K562 (cell line): ENCODE data around the gene TBC1D12. TPM values are rescaled to one million over a fixed set of nuclear protein-coding genes. Genes with fewer than 3 reads are reported as not detected.

Source experiments
- ATAC-seq: fragments of 200-7000 bp; cut with Tn5 transposase; 3 replicates; pipeline ENCODE4 v1.9.1; 2020; ENCODE audit warnings: moderate library complexity
- BruUV-seq: library from RNA; stranded (reverse); fragments of 400-500 nt; replicated peaks from 2 replicates; lab custom pipeline; 2021; lab: Mats Ljungman, UMichigan
- CTCF ChIA-PET: fragments of 300-600 bp; formaldehyde crosslinking; extraction: SDS; loops from one replicate; lab custom pipeline; 2021; ENCODE audit warnings: low intra/inter-chr PET ratio; lab: Yijun Ruan, JAX
- POLR2A ChIA-PET: fragments of 300-600, 350-650 bp; sonication (Branson Sonifier 250); formaldehyde crosslinking; extraction: SDS; loops from one replicate; lab custom pipeline; 2021; ENCODE audit warnings: antibody characterized with exemption, inconsistent platforms; lab: Yijun Ruan, JAX
- DNase-seq, 4 experiments: peaks; one replicate each; pipeline versions ENCODE4 v3.0.0 to v3.0.0-alpha.2; 2011 to 2018; ENCODE audit warnings: low spot score in 3 of 4, mixed read lengths in 3 of 4; ENCODE audit errors: extremely low read depth in 1 of 4
- FAIRE-seq: peaks from 2 replicates; lab custom pipeline; 2011; peaks lifted over from hg19 to GRCh38; lab: Jason Lieb, UNC
- H2AFZ ChIP-seq: 2 replicates; pipeline ENCODE4 v1.6.0; 2011; ENCODE audit warnings: low read depth, low read length, control low read depth, inconsistent platforms
- H3K27ac ChIP-seq: fragments of 200-600 bp; 3 replicates; pipeline ENCODE4 v1.8.0; 2011; ENCODE audit warnings: low read depth, mild to moderate bottlenecking, control low read depth, inconsistent platforms, low read length, moderate library complexity, mixed read lengths; ENCODE audit errors: extremely low read depth
- H3K27me3 ChIP-seq, 2 experiments: fragments of 300-600 bp in 1 of 2; 2 replicates in 1 of 2; 3 replicates in 1 of 2; pipeline versions ENCODE4 v1.6.0 to v1.8.0; 2011; ENCODE audit warnings: inconsistent platforms in 2 of 2, low read length in 2 of 2, mild to moderate bottlenecking in 1 of 2, mixed read lengths in 1 of 2, moderate library complexity in 1 of 2; ENCODE audit not compliant: control insufficient read depth in 2 of 2, insufficient read depth in 2 of 2
- H3K36me3 ChIP-seq: fragments of 300-600 bp; 3 replicates; pipeline ENCODE4 v1.8.0; 2011; ENCODE audit warnings: mild to moderate bottlenecking, low read length, inconsistent platforms; ENCODE audit not compliant: control insufficient read depth, insufficient read depth
- H3K4me1 ChIP-seq, 2 experiments: fragments of 200-600 bp in 1 of 2; replicated peaks in 1 of 2; 2 replicates in 1 of 2; 3 replicates in 1 of 2; pipeline versions ENCODE4 v1.5.1 to v1.8.0; 2011; ENCODE audit warnings: inconsistent platforms in 2 of 2, low read length in 2 of 2, mild to moderate bottlenecking in 1 of 2, mixed read lengths in 1 of 2, moderate library complexity in 1 of 2; ENCODE audit not compliant: control insufficient read depth in 2 of 2, insufficient read depth in 2 of 2
- H3K4me2 ChIP-seq: 2 replicates; pipeline ENCODE4 v1.6.1; 2011; ENCODE audit warnings: low read length, control low read depth, inconsistent platforms, mixed read lengths; ENCODE audit not compliant: insufficient read depth
- H3K4me3 ChIP-seq: fragments of 200-600 bp; sonication (generic), shearing (Covaris generic); 2 replicates; pipeline ENCODE4 v1.5.1; 2016; ENCODE audit warnings: control low read depth, inconsistent platforms
- H3K79me2 ChIP-seq: fragments of 200-600 bp; 3 replicates; pipeline ENCODE4 v1.8.0; 2011; ENCODE audit warnings: low read length, inconsistent platforms; ENCODE audit not compliant: control insufficient read depth, insufficient read depth
- H3K9ac ChIP-seq, 2 experiments: 2 replicates each; pipeline versions ENCODE4 v1.6.0 to v1.6.1; 2011; ENCODE audit warnings: low read depth in 2 of 2, low read length in 2 of 2, control low read depth in 1 of 2, inconsistent platforms in 1 of 2, mild to moderate bottlenecking in 1 of 2, mixed read lengths in 1 of 2; ENCODE audit not compliant: insufficient read depth in 1 of 2
- H3K9me1 ChIP-seq: one replicate; pipeline ENCODE4 v1.6.0; 2011; ENCODE audit warnings: inconsistent platforms, mild to moderate bottlenecking, low read length, moderate library complexity; ENCODE audit not compliant: control insufficient read depth, insufficient read depth
- H3K9me3 ChIP-seq: replicated peaks from 2 replicates; pipeline ENCODE4 v1.5.1; 2011; ENCODE audit warnings: low read depth, low read length, inconsistent platforms; ENCODE audit not compliant: control insufficient read depth, insufficient read depth
- H4K20me1 ChIP-seq: replicated peaks from 2 replicates; pipeline ENCODE4 v1.6.1; 2011; ENCODE audit warnings: low read length, inconsistent platforms, mixed read lengths; ENCODE audit not compliant: control insufficient read depth, insufficient read depth
- CC2D1A ChIP-seq: fragments of 450-650 bp; IDR thresholded peaks from 2 replicates; pipeline ENCODE4 v1.6.1; 2017; ENCODE audit warnings: mild to moderate bottlenecking
- HNRNPLL ChIP-seq: fragments of 200-400 bp; formaldehyde crosslinking; IDR thresholded peaks from 2 replicates; pipeline ENCODE4 v1.6.1; 2017; ENCODE audit warnings: low read length, low read depth, mild to moderate bottlenecking; ENCODE audit not compliant: poor library complexity, severe bottlenecking
- KDM5B ChIP-seq: fragments of 200-600 bp; sonication (generic); IDR thresholded peaks from 2 replicates; pipeline ENCODE4 v1.6.1; 2012; ENCODE audit warnings: low read depth, mild to moderate bottlenecking, moderate library complexity, low read length, control low read depth, inconsistent platforms; ENCODE audit not compliant: insufficient replicate concordance
- KLF13 ChIP-seq: fragments of 450-650 bp; IDR thresholded peaks from 2 replicates; pipeline ENCODE4 v1.6.1; 2016; ENCODE audit warnings: missing genetic modification characterization, low read depth, mild to moderate bottlenecking, missing compliant biosample characterization, moderate library complexity, borderline replicate concordance
- MYNN ChIP-seq, 2 experiments: sonication (generic); formaldehyde crosslinking in 1 of 2; IDR thresholded peaks; 2 replicates each; pipeline versions ENCODE4 v1.5.0 to v1.6.1; 2016 to 2020; ENCODE audit warnings: antibody characterized with exemption in 1 of 2, missing genetic modification reagents in 1 of 2
- NFXL1 ChIP-seq: fragments of 450-650 bp; formaldehyde crosslinking; IDR thresholded peaks from 2 replicates; pipeline ENCODE4 v1.4.0; 2021; ENCODE audit warnings: mild to moderate bottlenecking
- PCBP2 ChIP-seq: fragments of 200-400 bp; formaldehyde crosslinking; IDR thresholded peaks from 2 replicates; pipeline ENCODE4 v1.6.1; 2018; ENCODE audit warnings: low read length, low read depth, mild to moderate bottlenecking, moderate library complexity; ENCODE audit not compliant: poor library complexity, severe bottlenecking
- POLR2B ChIP-seq: fragments of 450-650 bp; IDR thresholded peaks from 2 replicates; pipeline ENCODE4 v1.6.1; 2018; ENCODE audit warnings: low read depth; ENCODE audit not compliant: partially characterized antibody
- POLR2H ChIP-seq: IDR thresholded peaks from 2 replicates; pipeline ENCODE4 v1.6.1; 2016; ENCODE audit warnings: missing genetic modification characterization, low read depth, mild to moderate bottlenecking, control low read depth, missing compliant biosample characterization, moderate library complexity
- RFX1 ChIP-seq: fragments of 450-650 bp; IDR thresholded peaks from 2 replicates; pipeline ENCODE4 v1.6.1; 2016; ENCODE audit warnings: mild to moderate bottlenecking, moderate library complexity
- SMAD2 ChIP-seq: fragments of 150-350 bp; IDR thresholded peaks from 2 replicates; pipeline ENCODE4 v1.6.1; 2014; ENCODE audit warnings: low read depth, mild to moderate bottlenecking, low read length
- SRSF1 ChIP-seq: fragments of 200-400 bp; formaldehyde crosslinking; IDR thresholded peaks from 2 replicates; pipeline ENCODE4 v1.6.1; 2017; ENCODE audit warnings: mild to moderate bottlenecking, low read depth, low read length, moderate library complexity
- SRSF3 ChIP-seq: fragments of 200-400 bp; formaldehyde crosslinking; IDR thresholded peaks from 2 replicates; pipeline ENCODE4 v1.6.1; 2016; ENCODE audit warnings: mild to moderate bottlenecking, low read length, moderate library complexity; ENCODE audit not compliant: insufficient read depth
- WGBS: fragments of 100-300 bp; shearing (Covaris generic); methylation state at CpG from one replicate; pipeline ENCODE4 v1.1.6; 2016; ENCODE audit warnings: low coverage, mixed read lengths; ENCODE audit not compliant: insufficient coverage; ENCODE audit errors: missing lambda C conversion rate; 5-methylcytosine and 5-hydroxymethylcytosine counted together
- in situ Hi-C: fragments of 300-500 bp; cut with MboI; formaldehyde crosslinking; loops from 4 replicates; pipeline ENCODE4 v1.15.0; 2018; ENCODE audit warnings: inconsistent platforms, mixed read lengths
- intact Hi-C: fragments of 100-400 bp; cut with micrococcal nuclease; formaldehyde crosslinking; loops from 2 replicates; pipeline ENCODE4 v1.14.2; 2022
- polyA plus RNA-seq, 8 experiments: library from polyadenylated mRNA; depleted of rRNA in 4 of 8; stranded (reverse) in 5 of 8; unstranded in 3 of 8; fragments of >200 nt; fragmentation: Nextera tagmentation in 2 of 8; fragmentation: Illumina TruSeq in 1 of 8; extraction: Ambion mirVana in 2 of 8; extraction: Trizol in 1 of 8; gene quantifications; 2 replicates each; pipeline versions ENCODE4 v1.2.1 to v1.2.3, GENCODE V29; 2011 to 2014; ENCODE audit warnings: inconsistent platforms in 1 of 8, missing spikeins in 1 of 8
- total RNA-seq, 7 experiments: library from RNA; depleted of rRNA in 6 of 7; stranded (reverse); fragments of >200 nt in 6 of 7; fragmentation: Illumina TruSeq in 2 of 7; extraction: Trizol in 2 of 7; gene quantifications; 2 replicates each; pipeline versions ENCODE4 v1.2.1 to v1.2.3, GENCODE V29; 2011 to 2021; ENCODE audit warnings: low replicate concordance in 1 of 7
- TF ChIP-seq, protein P1 (sequence below): fragments of 250-450 bp; sonication (Bioruptor Pico); IDR thresholded peaks from 2 replicates; pipeline ENCODE4 v1.8.0; 2021; ENCODE audit warnings: mild to moderate bottlenecking, moderate library complexity
- TF ChIP-seq, protein P2 (sequence below): fragments of 450-650 bp; formaldehyde crosslinking; IDR thresholded peaks from 2 replicates; pipeline ENCODE4 v1.4.0; 2022; ENCODE audit warnings: missing genetic modification characterization

TBC1D12 gene
- total and polyA plus RNA-seq, 9 of the 15 experiments (the other 6 are each of a cell fraction or from before 2014, with no cell fraction given), result 2.1 to 6.7 (median 3.9) TPM

DNA sequence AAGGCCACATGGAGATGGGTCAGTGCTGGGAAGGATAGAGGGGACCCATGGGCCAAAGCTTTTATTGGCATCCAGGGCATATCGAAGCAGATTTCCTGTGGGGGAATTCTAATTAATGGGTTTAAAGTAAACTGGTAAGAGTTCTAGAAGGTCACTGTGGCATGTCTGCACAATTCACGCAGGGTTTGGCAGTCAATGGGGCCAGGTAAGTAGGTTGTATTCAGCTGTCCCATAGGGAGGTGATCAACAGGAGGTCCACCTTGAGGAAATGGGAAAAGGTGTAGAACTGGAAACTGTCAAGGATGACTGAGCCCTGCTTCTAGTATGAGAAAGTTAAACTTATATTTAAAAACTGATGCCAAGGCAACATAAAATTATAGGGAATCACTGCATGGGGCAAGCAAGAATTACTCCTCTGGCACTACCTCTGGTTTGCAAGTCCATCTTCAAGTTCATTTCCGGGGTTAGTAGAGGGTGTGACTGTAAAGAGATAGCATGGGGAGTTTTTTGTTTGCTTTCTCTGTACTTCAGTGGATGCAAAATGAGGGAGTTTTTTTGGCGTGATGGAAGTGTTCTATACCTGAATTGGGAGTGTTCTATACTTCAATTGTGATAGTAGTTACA lies 22.5 kb downstream of the TBC1D12 start:
- no peak overlapping the region for H3K4me2 ChIP-seq
- CTCF ChIA-PET, result no interaction called here
- H3K27ac ChIP-seq, result no peak overlapping the region
- WGBS, result 45% methylated on average over 4 of the region's 4 CpGs
- no peaks in the 10 kb centered on the region for H3K36me3 ChIP-seq
- no peaks in the 10 kb centered on the region for H3K27me3 ChIP-seq
- H3K4me3 ChIP-seq, result no peak overlapping the region
- no peak overlapping the region for H3K9ac ChIP-seq
- H3K4me1 ChIP-seq, result no peaks in the 10 kb centered on the region
- no peak for TF ChIP-seq HNRNPLL
- no peak for TF ChIP-seq PCBP2
- TF ChIP-seq SMAD2, result no peak
- TF ChIP-seq SRSF1, result no peak
- TF ChIP-seq KDM5B, result no peak
- no peak for TF ChIP-seq MYNN (IDR thresholded peaks at IDR 0.05)
- no peak for TF ChIP-seq MYNN (CRISPR knock-in tag; IDR thresholded peaks at IDR 0.05)
- no peak for TF ChIP-seq CC2D1A
- no peak for TF ChIP-seq NFXL1 (CRISPR knock-in tag)
- TF ChIP-seq, protein P1, sequence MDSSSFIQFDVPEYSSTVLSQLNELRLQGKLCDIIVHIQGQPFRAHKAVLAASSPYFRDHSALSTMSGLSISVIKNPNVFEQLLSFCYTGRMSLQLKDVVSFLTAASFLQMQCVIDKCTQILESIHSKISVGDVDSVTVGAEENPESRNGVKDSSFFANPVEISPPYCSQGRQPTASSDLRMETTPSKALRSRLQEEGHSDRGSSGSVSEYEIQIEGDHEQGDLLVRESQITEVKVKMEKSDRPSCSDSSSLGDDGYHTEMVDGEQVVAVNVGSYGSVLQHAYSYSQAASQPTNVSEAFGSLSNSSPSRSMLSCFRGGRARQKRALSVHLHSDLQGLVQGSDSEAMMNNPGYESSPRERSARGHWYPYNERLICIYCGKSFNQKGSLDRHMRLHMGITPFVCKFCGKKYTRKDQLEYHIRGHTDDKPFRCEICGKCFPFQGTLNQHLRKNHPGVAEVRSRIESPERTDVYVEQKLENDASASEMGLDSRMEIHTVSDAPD (CRISPR knock-in tag), result no peak
- no peak for TF ChIP-seq RFX1
- TF ChIP-seq, protein P2, sequence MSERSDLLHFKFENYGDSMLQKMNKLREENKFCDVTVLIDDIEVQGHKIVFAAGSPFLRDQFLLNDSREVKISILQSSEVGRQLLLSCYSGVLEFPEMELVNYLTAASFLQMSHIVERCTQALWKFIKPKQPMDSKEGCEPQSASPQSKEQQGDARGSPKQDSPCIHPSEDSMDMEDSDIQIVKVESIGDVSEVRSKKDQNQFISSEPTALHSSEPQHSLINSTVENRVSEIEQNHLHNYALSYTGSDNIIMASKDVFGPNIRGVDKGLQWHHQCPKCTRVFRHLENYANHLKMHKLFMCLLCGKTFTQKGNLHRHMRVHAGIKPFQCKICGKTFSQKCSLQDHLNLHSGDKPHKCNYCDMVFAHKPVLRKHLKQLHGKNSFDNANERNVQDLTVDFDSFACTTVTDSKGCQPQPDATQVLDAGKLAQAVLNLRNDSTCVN, result no peak
- no peak for TF ChIP-seq SRSF3
- no peak for TF ChIP-seq KLF13 (tag)
- no peak for TF ChIP-seq POLR2B
- TF ChIP-seq POLR2H (tag), result no peak
- no peak for FAIRE-seq
- intact Hi-C loops, result no loop called here
- in situ Hi-C loops, result no loop called here
- no peaks in the 10 kb centered on the region; the same call in 1 of the 2 replicates for H3K9me3 ChIP-seq
- no peak for ATAC-seq
- peaks cover 18% of the 10 kb centered on the region for H3K79me2 ChIP-seq
- H4K20me1 ChIP-seq, result no peaks in the 10 kb centered on the region
- H3K9me1 ChIP-seq, result no peaks in the 10 kb centered on the region
- H2AFZ ChIP-seq, result no peak overlapping the region
- POLR2A ChIA-PET, result no interaction called here
- no peak for DNase-seq
- no TSS peak for BruUV-seq
